Mammary epithelial cell (primary cell): ENCODE results near the gene SRP68.

ENCODE experiments used
- EZH2 ChIP-seq: IDR thresholded peaks from 2 replicates; pipeline ENCODE4 v1.6.1; 2012; ENCODE audit warnings: low read length, inconsistent platforms, borderline replicate concordance
- TF ChIP-seq, protein P1 (sequence below), 2 donors: IDR thresholded peaks in 1 of 2; conservative IDR thresholded peaks in 1 of 2; 2 replicates each; pipeline ENCODE4 v1.5.1; 2011 to 2012; ENCODE audit warnings: inconsistent platforms in 2 of 2, low read length in 2 of 2, mild to moderate bottlenecking in 2 of 2, control low read depth in 1 of 2, low read depth in 1 of 2; ENCODE audit not compliant: insufficient read depth in 1 of 2; ENCODE audit errors: extremely low read depth in 1 of 2

DNA sequence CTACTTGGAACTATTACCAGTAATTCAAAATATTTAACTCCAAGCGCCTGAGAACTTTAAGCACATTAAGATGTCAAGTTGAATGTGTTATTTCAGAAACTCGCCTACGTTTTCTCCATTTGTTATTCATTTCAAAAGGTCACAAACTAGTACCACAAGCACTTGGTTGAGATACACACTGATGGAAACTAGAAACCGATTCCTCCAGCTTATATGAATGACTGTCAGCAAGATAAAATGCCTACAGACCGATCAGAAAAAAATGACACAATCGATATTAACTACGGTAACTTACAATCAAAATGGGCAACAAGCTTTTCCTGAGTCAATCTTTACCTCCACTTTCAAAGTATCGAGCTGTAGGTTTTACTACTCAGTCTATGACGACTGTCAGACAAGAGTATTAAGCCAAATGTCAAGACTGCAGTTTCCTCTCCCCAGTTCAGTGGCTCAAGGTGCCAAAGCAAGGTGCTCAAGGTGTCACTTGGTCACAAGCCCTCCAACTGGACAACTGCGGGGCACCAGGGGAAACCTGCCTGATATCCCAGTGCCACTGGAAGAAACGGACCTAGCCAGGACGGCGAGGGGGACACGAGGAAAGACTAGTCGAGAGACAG, 678 bp downstream of the SRP68 start:
- TF ChIP-seq, protein P1, sequence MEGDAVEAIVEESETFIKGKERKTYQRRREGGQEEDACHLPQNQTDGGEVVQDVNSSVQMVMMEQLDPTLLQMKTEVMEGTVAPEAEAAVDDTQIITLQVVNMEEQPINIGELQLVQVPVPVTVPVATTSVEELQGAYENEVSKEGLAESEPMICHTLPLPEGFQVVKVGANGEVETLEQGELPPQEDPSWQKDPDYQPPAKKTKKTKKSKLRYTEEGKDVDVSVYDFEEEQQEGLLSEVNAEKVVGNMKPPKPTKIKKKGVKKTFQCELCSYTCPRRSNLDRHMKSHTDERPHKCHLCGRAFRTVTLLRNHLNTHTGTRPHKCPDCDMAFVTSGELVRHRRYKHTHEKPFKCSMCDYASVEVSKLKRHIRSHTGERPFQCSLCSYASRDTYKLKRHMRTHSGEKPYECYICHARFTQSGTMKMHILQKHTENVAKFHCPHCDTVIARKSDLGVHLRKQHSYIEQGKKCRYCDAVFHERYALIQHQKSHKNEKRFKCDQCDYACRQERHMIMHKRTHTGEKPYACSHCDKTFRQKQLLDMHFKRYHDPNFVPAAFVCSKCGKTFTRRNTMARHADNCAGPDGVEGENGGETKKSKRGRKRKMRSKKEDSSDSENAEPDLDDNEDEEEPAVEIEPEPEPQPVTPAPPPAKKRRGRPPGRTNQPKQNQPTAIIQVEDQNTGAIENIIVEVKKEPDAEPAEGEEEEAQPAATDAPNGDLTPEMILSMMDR (conservative IDR thresholded peaks at IDR 0.05 in 1 of 2, IDR thresholded peaks at IDR 0.05 in 1 of 2; ENCODE audit: extremely low read depth in 1 of 2, insufficient read depth in 1 of 2, low read depth in 1 of 2, low read length in 2 of 2) = no peak
- TF ChIP-seq EZH2 = no peak
